ENCODE data around the gene NGRN.

NGRN gene

GRCh38 chr15:90230610-90231009 lies 34.9 kb upstream of the NGRN start:
- no peaks in the 10 kb centered on the region for H3K9me3 Mint-ChIP-seq
- H3K4me1 Mint-ChIP-seq (ENCODE audit: low read depth) = peaks cover 43% of the 10 kb centered on the region
- peaks cover 38% of the 10 kb centered on the region for H3K36me3 Mint-ChIP-seq (ENCODE audit: low read depth)
- peak overlapping the region; percentile 97 for H3K4me3 Mint-ChIP-seq
- no peaks in the 10 kb centered on the region for H3K27me3 Mint-ChIP-seq (ENCODE audit: low read depth)
- H3K27ac Mint-ChIP-seq = peak overlapping the region; percentile 88

GRCh38 chr15:90231028-90232017 lies 34.1 kb upstream of the NGRN start:
- Mint-ChIP-seq H3K27ac (peak overlapping the region; percentile 88), H3K36me3 (ENCODE audit: low read depth) (peaks cover 38% of the 10 kb centered on the region), H3K9me3 (no peaks in the 10 kb centered on the region), H3K4me3 (peak overlapping the region; percentile 97), H3K4me1 (ENCODE audit: low read depth) (peaks cover 47% of the 10 kb centered on the region), H3K27me3 (ENCODE audit: low read depth) (no peaks in the 10 kb centered on the region)

- Mint-ChIP-seq H3K36me3 (ENCODE audit: low read depth) (peaks cover 38% of the 10 kb centered on the region), H3K9me3 (no peaks in the 10 kb centered on the region), H3K4me1 (ENCODE audit: low read depth) (peaks cover 47% of the 10 kb centered on the region), H3K4me3 (peak overlapping the region; percentile 97), H3K27ac (peak overlapping the region; percentile 88), H3K27me3 (ENCODE audit: low read depth) (no peaks in the 10 kb centered on the region)
These were observed 33.3 kb upstream of the NGRN start for GRCh38 chr15:90232196-90232595.

DNA sequence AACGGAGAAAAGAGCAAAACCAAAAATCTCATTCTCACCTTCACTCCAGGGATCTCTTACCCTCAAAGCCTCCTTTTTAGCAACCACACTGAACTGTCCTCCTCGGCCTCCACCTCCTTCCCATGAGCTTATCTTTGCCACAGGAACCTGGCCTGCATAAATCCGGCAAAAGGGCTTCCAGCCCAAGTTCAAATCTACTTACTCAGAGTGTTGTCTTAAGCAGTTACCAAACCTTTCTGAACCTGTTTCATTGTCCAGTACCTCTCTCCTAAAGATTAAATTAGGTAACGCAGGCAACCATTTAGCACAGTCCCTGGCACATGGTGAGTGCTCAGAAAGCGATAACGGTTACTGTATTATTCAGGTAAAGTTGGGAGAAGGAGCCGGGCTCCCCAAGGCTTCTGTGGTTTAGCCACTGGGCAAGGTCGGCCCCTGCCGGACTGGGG lies 32.5 kb upstream of the NGRN start:
- peaks cover 36% of the 10 kb centered on the region for H3K36me3 Mint-ChIP-seq (ENCODE audit: low read depth)
- no peaks in the 10 kb centered on the region for H3K27me3 Mint-ChIP-seq (ENCODE audit: low read depth)
- H3K4me1 Mint-ChIP-seq (ENCODE audit: low read depth) = peaks cover 47% of the 10 kb centered on the region
- peak overlapping the region; percentile 88 for H3K27ac Mint-ChIP-seq
- peak overlapping the region; percentile 97 for H3K4me3 Mint-ChIP-seq
- H3K9me3 Mint-ChIP-seq = no peaks in the 10 kb centered on the region

DNA sequence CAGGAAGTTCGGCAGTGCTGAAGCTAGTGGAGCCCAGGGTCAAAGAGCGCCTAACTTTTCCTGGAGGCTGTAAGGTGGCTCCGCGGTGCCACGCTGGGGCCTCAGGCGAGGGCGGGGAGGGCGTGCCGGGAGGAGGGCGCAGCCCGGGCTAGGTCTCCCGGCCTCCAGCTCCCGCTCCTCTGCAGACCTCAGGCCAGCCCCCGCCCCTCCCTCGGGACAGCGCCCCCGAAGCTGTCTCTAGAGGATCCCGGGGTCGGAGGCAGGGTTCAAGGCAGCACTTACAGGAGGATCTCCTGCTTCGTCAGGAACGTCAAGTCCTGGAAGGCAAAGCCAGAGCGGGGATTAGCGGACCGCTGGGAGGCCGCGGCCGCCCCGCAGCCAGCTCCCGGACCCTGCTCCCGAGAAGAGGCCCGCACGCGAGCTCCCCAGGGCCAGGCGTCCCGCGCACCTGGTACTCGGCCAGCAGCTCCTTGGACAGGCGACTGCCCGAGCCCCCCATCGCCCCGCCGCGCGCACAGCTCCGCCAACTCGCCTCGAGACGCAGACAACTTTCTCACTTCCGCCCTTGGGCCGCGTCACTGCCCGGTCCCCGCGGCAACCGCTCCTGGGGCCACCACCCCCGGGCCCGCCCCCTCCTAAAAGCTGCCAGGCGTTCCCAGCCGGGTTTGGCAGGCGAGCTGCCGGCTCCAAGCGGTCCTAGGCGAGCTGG lies 31.9 kb upstream of the NGRN start, which contains the start of gene CIB1:
Gene CIB1 (minus strand): TSS at position 555 of the 709 bp plus-strand sequence. CDS start 56 bp downstream, at position 499.
- Mint-ChIP-seq H3K4me3 (peak within 1 kb of the TSS; percentile 97), H3K27me3 (ENCODE audit: low read depth) (no peaks in the 10 kb centered on the region), H3K27ac (peak within 1 kb of the TSS; percentile 88), H3K9me3 (no peaks in the 10 kb centered on the region), H3K36me3 (ENCODE audit: low read depth) (peaks cover 41% of the 10 kb centered on the region), H3K4me1 (ENCODE audit: low read depth) (peaks cover 49% of the 10 kb centered on the region)

GRCh38 chr15:90234096-90234988 lies 31.1 kb upstream of the NGRN start, which contains the start of gene GDPGP1:
Gene GDPGP1, plus strand, starts transcription at chr15:90234209. Its CDS starts 6,700 bp downstream, at chr15:90240909.
- H3K4me1 Mint-ChIP-seq (ENCODE audit: low read depth) = peaks cover 48% of the 10 kb centered on the region
- no peaks in the 10 kb centered on the region for H3K9me3 Mint-ChIP-seq
- peaks cover 40% of the 10 kb centered on the region for H3K36me3 Mint-ChIP-seq (ENCODE audit: low read depth)
- H3K4me3 Mint-ChIP-seq = peak within 1 kb of the TSS; percentile 97
- H3K27ac Mint-ChIP-seq = peak within 1 kb of the TSS; percentile 88
- H3K27me3 Mint-ChIP-seq (ENCODE audit: low read depth) = no peaks in the 10 kb centered on the region

- Mint-ChIP-seq H3K4me1 (ENCODE audit: low read depth) (peaks cover 17% of the 10 kb centered on the region), H3K36me3 (ENCODE audit: low read depth) (peaks cover 24% of the 10 kb centered on the region), H3K9me3 (no peaks in the 10 kb centered on the region), H3K27me3 (ENCODE audit: low read depth) (no peaks in the 10 kb centered on the region), H3K27ac (no peak overlapping the region), H3K4me3 (no peak overlapping the region)
These were observed 26.1 kb upstream of the NGRN start for GRCh38 chr15:90239371-90239770.

DNA sequence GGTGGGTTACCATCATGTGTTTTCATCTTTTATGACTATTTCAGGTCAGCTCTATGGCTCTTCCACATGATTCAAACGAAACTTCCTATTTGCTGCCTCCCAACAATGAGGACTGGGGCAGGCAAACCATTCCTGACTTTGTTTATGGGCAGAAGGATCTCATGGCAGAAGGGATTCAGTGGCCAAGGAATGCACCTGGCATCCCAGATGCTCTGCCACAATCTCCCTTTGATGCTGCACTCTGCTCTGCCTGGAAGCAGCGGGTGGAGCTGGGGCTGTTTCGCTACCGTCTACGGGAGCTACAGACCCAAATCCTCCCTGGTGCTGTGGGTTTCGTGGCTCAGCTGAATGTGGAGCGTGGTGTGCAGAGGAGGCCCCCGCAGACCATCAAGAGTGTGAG lies 24.6 kb upstream of the NGRN start:
- Mint-ChIP-seq H3K36me3 (ENCODE audit: low read depth) (peaks cover 24% of the 10 kb centered on the region), H3K4me3 (no peak overlapping the region), H3K27ac (no peak overlapping the region), H3K9me3 (no peaks in the 10 kb centered on the region), H3K4me1 (ENCODE audit: low read depth) (peaks cover 8% of the 10 kb centered on the region), H3K27me3 (ENCODE audit: low read depth) (no peaks in the 10 kb centered on the region)

GRCh38 chr15:90241343-90242192 lies 23.9 kb upstream of the NGRN start:
- peaks cover 4% of the 10 kb centered on the region for H3K4me1 Mint-ChIP-seq (ENCODE audit: low read depth)

DNA sequence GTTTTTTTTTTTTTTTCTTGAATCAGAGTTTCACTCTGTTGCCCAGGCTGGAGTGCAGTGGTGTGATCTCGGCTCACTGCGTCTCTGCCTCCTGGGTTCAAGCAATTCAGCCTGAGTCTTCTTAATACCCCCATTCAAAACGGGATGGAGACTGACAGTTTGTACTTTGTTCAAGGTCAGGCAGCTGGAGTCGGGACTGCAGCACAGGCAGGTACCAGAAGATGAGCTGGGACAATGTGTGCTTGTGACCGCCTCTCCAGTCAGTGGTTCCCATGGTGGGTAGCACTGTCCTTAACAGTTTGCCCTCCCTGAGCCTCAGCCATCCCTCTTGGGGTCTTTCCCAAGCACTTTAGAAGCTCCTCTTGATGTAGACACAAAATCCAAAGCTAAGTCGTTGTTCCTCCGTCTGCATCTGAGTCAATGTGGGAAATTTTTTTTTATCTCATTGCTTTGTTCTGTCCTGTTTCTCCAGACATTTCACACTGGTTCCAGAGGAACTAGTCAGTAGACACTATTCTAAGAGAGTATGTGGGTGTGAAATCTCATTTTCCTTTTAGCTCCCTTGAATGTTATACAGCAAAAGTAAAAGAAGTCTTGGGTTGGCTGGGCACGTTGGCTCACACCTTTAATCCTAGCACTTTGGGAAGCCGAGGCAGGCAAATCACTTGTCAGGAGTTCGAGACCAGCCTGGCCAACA lies 21.4 kb upstream of the NGRN start:
- Mint-ChIP-seq H3K9me3 (no peaks in the 10 kb centered on the region), H3K36me3 (ENCODE audit: low read depth) (peaks cover 10% of the 10 kb centered on the region), H3K4me1 (ENCODE audit: low read depth) (peaks cover 6% of the 10 kb centered on the region), H3K27me3 (ENCODE audit: low read depth) (no peaks in the 10 kb centered on the region), H3K4me3 (no peak overlapping the region), H3K27ac (no peak overlapping the region)

More at GRCh38 chr15:90241343-90242192, 23.9 kb upstream of the NGRN start:
- no peak overlapping the region for H3K4me3 Mint-ChIP-seq
- no peaks in the 10 kb centered on the region for H3K27me3 Mint-ChIP-seq (ENCODE audit: low read depth)
- no peaks in the 10 kb centered on the region for H3K9me3 Mint-ChIP-seq
- H3K27ac Mint-ChIP-seq = no peak overlapping the region
- peaks cover 18% of the 10 kb centered on the region for H3K36me3 Mint-ChIP-seq (ENCODE audit: low read depth)

DNA sequence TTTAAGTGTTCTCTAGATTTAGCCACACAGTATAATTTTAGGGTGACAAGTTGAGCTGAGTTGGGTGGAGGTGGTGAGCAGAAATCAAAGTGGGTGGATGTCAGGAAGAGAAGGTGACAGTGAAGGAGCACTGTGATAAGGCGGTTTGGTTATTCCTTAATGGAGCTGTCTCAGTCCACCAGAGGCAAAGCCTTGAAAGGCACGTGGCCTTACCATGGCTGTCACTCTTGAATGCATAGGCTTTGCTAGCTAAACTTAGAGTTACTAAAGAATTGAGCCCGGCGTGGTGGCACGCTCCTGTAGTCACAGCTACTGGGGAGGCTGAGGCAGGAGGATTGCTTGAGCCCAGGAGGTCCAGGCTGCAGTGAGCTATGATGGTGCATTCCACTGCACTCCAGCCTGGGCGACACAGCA lies 16.7 kb upstream of the NGRN start:
- H3K4me1 Mint-ChIP-seq (ENCODE audit: low read depth) = peaks cover 14% of the 10 kb centered on the region
- peak overlapping the region; percentile 32 for H3K4me3 Mint-ChIP-seq
- peak overlapping the region; percentile 8 for H3K27ac Mint-ChIP-seq

DNA sequence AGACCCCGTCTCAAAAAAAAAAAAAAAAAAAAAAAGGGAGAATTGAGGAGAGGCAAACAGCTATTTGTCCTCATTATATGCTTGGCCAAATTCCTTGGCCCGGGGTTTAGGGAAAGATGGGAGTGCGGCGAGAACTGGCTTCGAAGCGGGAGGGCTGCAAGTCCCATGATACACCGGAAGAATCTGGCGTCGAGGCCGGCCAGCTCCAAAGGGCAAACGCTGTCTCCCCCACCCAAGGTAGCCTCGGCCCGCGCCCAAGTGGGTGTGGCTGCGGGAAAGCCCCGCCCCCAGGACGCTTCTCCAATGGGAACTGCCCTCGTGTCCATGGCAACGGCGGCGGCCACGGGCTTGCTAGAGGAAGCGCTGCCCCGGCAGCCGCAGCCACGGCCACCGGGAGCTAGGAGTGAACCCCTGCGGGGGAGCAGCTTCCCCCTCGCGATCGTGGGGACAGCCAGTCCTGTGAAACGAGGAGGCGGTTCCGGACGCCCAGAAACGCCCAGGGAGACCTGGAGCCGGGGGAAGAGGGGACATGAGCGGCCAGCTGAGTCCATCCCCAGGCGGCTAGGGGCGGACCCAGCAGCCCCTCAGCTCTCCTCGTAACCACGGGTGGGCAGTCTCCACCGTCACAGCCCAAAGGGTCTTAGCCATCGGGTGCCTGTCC lies 16.1 kb upstream of the NGRN start, which contains the start of gene TTLL13:
Gene TTLL13 (plus strand): TSS at position 354 of the 661 bp plus-strand sequence. CDS start 1,075 bp downstream, outside the sequence.
- Mint-ChIP-seq H3K4me3 (peak within 1 kb of the TSS; percentile 71), H3K27me3 (ENCODE audit: low read depth) (peaks cover 8% of the 10 kb centered on the region), H3K4me1 (ENCODE audit: low read depth) (peaks cover 14% of the 10 kb centered on the region), H3K9me3 (no peaks in the 10 kb centered on the region), H3K27ac (peak within 1 kb of the TSS; percentile 31), H3K36me3 (ENCODE audit: low read depth) (no peaks in the 10 kb centered on the region)

More for the DNA sequence above, 16.7 kb upstream of the NGRN start:
- no peaks in the 10 kb centered on the region for H3K36me3 Mint-ChIP-seq (ENCODE audit: low read depth)
- peaks cover 8% of the 10 kb centered on the region for H3K27me3 Mint-ChIP-seq (ENCODE audit: low read depth)
- H3K9me3 Mint-ChIP-seq = no peaks in the 10 kb centered on the region

Data from T-helper 1 cell treated with Interleukin-12 subunit alpha and Interleukin-12 subunit beta and Interleukin-4 antibody, amounts not matched to agents 30 μg/mL and 1 μg/mL, for 36 hours (primary cell).